HCEC 1CT (cell line): ENCODE results near the gene TMA7.
"Not testable (repeated sequence)": the region's sequence is repeated elsewhere in the genome, so short reads cannot be mapped to it uniquely, and the experiment has no call there.

Source experiments
- DNase-seq: peaks from one replicate; pipeline ENCODE4 v3.0.0-alpha.2; 2017

The TMA7 gene

DNA sequence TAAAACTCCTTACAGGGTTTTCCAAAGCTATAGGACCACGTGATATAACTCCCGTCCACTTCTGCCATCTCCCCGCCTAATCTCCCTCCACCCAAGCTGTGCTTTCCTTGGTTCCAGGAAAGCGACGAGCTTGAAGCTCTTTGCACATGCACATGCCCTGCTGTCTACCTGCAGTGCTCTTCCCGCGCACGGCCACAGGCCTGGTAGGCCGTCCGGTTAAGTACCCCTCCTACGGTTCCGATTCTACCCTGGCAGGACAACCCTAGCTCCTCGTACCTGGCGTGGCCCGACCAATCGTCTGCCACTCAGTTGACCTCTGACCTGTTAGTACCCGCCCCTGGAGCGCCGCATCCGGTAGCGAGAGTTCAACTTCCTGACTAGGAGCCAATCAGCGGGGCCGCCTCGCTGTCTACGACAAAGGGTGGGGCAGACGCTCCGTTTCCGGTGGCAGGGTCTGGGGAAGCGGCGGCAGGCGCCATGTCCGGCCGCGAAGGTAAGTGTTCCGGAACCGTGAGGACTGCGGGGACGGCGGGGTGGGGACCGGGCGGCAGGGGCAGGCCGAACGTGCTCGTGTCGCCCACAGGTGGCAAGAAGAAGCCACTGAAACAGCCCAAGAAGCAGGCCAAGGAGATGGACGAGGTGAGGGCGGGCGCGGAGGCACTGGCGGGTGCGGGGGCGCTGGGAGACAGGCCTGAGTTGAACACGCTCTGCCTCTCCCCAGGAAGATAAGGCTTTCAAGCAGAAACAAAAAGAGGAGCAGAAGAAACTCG is at the start of gene TMA7, which contains the start of gene CCDC51:
TSS of gene TMA7 (plus strand) at position 438 of the 770 bp plus-strand sequence. CDS start at position 478, 40 bp downstream.
TSS of gene CCDC51 (minus strand) at position 300 of the 770 bp plus-strand sequence. CDS start 4,991 bp downstream, outside the sequence.
- DNase-seq = peak; percentile 96

GRCh38 chr3:48394391-48394790 is 45.7 kb upstream of the TMA7 start:
- no peak for DNase-seq

DNA sequence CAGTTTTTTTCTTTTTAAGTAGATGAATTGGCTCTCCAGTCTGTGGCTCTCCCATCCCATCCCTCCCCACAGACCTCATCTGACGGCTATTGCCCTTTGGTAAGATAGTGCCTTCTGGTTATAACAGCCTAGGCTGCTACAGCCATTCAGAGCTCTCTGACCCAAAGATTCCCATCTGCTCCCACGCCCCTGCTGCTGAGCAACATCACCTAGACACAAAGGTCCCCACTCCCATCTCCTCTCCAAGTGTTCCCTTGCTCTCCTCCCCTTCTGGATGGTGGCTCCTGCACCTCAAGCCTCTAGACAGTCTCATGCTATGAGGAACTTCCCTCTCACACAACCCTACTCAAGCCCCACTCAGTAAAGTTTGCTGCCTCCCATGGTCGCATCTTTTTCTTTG is 44.3 kb upstream of the TMA7 start:
- DNase-seq = no peak

GRCh38 chr3:48397767-48398681 is 42.0 kb upstream of the TMA7 start:
- DNase-seq = no peak

GRCh38 chr3:48398701-48399386 is 41.2 kb upstream of the TMA7 start:
- DNase-seq = no peak

DNA sequence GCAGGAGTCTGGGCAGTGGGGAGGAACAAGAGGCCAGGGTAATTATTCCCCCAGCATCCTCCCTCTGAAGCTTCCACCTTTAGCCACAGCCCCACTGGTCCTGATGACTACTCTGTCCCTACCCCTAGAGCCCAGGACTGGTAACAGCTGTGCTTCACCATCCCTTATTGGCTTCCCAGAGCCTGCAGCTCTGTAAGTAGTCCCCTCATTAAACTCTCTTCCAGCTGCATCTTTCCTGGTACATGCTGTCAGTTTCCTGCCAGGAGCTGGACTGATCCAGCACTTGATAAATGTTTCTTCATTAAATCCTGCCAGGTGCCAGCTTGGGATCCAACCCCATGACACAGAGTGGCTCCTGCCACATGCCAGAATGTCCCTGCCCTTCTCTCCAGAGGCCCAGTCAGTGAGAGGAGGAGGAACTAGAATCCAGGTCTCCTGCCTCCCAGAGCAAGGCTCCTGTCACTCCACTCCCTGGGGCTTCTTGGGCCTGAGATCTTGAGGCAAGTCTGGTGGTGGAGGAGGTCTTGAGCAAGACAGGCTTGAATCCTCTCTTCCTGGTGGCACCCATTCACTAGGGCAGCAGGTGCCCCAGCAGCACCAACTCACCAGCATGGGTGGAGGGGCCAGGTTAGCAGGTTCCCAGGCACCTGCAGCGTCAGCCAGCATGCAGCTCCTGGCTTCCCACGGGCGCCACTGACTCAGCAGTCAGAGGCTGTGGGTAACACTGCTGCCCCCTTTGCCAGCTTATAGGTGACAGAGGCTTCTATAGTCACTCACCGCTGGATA is 40.5 kb upstream of the TMA7 start:
- DNase-seq = no peak

GRCh38 chr3:48400824-48401433 is 39.1 kb upstream of the TMA7 start:
- DNase-seq = peak; percentile 27

DNA sequence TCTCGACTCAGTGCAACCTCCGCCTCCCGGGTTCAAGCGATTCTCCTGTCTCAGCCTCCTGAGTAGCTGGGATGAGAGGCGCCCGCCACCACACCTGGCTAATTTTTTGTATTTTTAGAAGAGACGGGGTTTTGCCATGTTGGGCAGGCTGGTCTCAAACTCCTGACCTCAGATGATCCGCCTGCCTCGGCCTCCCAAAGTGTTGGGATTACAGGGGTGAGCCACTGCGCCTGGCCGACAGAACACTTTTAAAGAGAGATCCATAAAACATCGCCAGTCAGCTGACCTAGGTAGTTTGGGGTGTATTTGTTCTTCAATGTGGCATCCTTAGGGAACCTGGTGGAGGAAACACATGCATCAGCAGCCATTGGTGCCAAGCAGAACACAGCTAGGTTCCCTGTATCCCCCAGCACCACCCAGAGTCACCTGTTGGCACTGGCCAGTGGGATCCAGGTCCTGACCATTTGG is 38.6 kb upstream of the TMA7 start:
- not testable (repeated sequence) for DNase-seq

GRCh38 chr3:48402281-48402732 is 37.8 kb upstream of the TMA7 start:
- DNase-seq = peak; percentile 87

DNA sequence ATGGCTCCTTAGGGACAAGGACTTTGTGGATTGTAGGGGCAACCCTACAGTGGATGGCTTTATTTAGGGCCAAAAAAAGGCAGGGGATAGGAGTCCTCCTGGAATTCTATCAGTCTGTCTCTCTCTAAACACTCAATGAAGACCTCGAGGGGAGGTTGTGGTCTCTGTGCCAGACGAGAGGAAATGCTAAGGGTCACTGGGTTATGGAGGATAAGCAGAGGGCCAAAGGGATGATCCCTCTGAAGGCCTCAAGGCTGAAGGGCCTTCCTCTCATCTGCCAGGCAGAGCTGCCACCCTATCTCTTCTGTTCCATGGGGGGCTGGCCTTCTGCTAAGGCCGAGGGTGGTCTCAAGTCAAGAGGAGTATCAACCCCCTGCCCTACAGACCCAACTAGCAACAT is 37.1 kb upstream of the TMA7 start:
- DNase-seq = no peak

- DNase-seq = no peak
Observed at GRCh38 chr3:48403533-48404439, 36.3 kb upstream of the TMA7 start.

DNA sequence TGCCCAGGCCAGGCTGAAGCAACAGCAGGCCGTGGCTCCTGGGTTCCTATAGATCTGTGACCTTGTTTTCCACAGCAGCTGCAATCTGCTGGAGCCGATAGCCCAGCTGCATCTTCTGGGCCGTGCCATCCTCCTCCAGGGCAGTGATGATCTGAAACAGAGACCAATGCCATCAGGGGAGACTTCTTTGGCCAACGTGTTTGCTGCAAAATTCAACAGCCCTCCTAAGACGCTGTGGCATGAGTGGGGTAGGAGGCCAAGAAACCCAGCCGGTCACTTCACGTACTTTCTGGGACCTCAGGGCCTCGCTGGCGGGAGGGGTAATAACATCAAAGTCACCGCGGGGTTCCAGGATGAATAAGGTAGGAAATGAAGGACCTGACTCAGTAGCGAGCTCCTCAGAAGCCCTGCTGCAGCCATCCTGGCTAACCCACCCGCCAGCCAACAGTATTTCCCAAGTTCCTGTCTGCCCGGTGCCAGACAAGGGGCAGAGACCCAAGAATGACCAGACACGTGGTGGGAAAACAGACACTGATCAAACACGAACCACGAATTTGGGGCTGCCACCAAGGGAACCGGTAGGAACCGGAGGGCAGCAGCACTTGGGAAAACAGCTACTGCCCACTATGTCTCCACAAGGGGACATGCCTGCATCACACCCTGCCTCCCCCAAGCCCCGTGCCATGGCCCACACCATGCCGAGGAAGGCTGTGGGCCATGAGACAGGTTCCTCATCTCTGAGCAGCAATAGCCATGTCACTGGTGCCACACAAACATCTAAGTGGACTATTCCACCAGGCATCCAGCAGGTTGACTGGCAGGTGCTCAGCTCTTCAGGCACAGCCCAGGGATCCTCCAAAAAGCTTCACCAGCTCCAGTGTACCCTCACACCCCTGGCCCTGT is 35.4 kb upstream of the TMA7 start:
- no peak for DNase-seq

GRCh38 chr3:48405343-48405881 is 34.6 kb upstream of the TMA7 start:
- DNase-seq = no peak

DNA sequence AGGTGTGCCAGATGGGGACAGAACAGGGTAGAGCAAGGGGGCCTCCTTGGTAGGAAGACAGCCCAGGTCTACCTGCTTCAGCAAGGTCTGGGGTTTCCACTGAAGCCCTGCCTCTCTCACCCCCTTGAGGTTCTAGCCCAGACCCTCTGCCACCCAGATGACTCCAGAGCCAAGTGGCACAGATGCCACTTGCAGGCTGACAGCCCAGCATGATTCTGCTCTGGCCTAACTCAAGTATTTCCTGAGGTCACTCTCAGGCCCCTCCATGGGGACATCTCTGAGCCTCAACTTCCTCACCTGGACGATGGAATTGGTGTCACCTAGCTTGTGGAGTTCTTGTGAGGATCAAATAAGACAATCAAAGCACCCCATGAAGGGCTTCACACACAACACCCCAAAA is 34.1 kb upstream of the TMA7 start:
- no peak for DNase-seq

DNA sequence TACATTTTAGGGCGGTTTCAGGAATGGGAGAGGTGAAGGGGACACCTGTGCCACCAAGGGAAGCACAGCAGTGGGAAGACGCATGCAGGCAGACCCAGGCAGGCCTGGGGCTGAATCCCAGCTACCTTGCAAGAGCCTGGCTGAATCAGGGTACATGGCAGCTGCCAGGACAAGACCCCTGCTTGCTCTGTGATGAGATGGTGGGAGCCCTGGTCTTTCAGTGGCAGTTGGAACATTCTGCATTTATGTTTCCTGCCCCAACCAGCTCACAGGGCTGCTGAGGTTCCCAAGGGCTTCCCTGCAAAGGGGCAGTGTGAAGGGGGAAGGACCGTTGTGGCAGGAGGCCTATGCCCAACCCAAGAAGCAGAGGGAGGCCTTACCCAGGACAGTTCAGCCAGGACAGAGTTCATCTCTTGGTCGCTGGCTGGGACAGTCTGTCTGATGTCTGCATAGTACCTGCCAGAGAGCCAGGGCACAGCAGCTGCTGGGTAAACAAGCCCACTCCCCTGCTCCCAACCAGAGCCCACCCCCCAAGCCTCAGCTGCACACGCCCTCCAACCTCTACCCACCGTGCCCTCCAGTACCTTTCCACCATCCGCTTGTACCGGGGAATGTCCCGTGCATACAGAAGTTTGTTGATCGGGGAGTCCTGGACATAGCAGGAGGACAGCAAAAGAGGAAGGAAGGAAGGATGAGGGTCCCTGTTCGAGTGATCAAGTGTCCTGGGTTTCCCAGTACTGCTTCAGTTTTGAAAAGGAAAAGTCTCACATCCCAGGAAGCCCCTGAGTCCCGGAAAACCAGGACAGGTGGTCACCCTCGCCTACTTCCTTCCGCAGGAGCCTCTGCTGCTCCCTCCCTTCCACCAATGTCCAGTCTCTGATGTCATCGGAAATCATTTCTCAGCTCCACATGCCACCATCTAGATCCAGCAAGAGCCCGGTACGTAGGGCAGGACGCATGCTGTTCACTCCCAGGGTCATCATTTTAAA is 33.3 kb upstream of the TMA7 start:
- DNase-seq = no peak

- DNase-seq = no peak
Observed at GRCh38 chr3:48407542-48408099, 32.4 kb upstream of the TMA7 start.

- DNase-seq = no peak
Observed at GRCh38 chr3:48408823-48409281, 31.2 kb upstream of the TMA7 start.
